ENCODE results near the gene TRMT6. TPM values are rescaled to one million over a fixed set of nuclear protein-coding genes. Genes with fewer than 3 reads are reported as not detected.

The TRMT6 gene, protein sequence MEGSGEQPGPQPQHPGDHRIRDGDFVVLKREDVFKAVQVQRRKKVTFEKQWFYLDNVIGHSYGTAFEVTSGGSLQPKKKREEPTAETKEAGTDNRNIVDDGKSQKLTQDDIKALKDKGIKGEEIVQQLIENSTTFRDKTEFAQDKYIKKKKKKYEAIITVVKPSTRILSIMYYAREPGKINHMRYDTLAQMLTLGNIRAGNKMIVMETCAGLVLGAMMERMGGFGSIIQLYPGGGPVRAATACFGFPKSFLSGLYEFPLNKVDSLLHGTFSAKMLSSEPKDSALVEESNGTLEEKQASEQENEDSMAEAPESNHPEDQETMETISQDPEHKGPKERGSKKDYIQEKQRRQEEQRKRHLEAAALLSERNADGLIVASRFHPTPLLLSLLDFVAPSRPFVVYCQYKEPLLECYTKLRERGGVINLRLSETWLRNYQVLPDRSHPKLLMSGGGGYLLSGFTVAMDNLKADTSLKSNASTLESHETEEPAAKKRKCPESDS
- 11.1 and 11.4 TPM in 2 replicates for total RNA-seq
- long read RNA-seq, transcript TRMT6-201 (11 exons, 2,327 nt): major isoform, 12 of 18 reads
- long read RNA-seq, partial matches to known transcripts: 5 of 18 reads
- long read RNA-seq, other reads (novel, unspliced or antisense): 1 of 18 reads

DNA sequence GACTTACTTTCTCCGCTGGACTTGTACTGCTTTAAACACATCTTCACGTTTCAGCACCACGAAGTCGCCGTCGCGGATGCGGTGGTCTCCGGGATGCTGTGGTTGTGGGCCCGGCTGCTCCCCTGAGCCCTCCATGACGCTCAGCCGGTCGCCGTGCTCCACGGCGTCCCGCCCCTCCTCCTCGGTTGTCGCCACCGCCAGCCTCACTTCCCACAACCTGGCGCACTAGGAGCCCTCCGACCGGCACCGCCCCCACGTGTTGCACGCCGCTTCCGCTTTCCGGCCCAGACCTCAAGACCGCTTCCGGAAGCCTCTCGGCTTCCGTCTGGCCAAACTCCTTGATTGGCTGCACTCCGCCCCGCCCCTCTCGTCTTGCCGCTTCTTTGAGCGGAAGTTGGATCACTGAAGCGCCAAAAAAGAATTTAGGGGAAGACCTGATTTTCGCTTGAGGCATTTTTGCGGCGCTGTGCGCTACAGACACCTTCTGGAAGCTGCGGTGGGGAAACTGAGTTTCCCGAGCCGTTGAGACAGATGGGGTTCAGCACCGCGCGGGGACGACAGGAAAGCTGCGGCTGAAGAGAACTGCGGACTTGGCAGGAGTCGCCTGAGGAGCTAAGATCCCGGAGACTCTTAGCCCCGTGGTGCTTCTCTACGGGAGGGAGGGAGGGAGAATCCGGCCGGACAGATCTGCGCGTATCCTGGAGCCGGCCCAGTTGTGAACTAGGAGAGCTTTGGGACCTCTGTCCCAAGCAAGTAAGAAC is at the start of gene TRMT6, which contains the start of gene MCM8:
Gene TRMT6, minus strand, starts transcription at position 263 of the 761 bp plus-strand sequence. Its CDS starts 128 bp downstream, at position 135.
Gene MCM8, plus strand, starts transcription at position 382 of the 761 bp plus-strand sequence. CDS start 1,364 bp downstream, outside the sequence.
- H3K27ac Mint-ChIP-seq (ENCODE audit: unreplicated experiment): peak within 1 kb of the TSS; percentile 95
- peak; percentile 95 for DNase-seq (ENCODE audit: extremely low spot score, unreplicated experiment)
- H3K4me3 Mint-ChIP-seq (ENCODE audit: unreplicated experiment): peak within 1 kb of the TSS; percentile 99
- TF ChIP-seq, protein P1, sequence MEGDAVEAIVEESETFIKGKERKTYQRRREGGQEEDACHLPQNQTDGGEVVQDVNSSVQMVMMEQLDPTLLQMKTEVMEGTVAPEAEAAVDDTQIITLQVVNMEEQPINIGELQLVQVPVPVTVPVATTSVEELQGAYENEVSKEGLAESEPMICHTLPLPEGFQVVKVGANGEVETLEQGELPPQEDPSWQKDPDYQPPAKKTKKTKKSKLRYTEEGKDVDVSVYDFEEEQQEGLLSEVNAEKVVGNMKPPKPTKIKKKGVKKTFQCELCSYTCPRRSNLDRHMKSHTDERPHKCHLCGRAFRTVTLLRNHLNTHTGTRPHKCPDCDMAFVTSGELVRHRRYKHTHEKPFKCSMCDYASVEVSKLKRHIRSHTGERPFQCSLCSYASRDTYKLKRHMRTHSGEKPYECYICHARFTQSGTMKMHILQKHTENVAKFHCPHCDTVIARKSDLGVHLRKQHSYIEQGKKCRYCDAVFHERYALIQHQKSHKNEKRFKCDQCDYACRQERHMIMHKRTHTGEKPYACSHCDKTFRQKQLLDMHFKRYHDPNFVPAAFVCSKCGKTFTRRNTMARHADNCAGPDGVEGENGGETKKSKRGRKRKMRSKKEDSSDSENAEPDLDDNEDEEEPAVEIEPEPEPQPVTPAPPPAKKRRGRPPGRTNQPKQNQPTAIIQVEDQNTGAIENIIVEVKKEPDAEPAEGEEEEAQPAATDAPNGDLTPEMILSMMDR (IDR thresholded peaks at IDR 0.05): peak; percentile 9
- H3K4me1 Mint-ChIP-seq (ENCODE audit: unreplicated experiment): peaks cover 28% of the 10 kb centered on the region
- H3K27me3 Mint-ChIP-seq (ENCODE audit: unreplicated experiment): no peaks in the 10 kb centered on the region
- H3K9me3 Mint-ChIP-seq (ENCODE audit: unreplicated experiment): no peaks in the 10 kb centered on the region
- peaks cover 6% of the 10 kb centered on the region for H3K36me3 Mint-ChIP-seq (ENCODE audit: unreplicated experiment)

DNA sequence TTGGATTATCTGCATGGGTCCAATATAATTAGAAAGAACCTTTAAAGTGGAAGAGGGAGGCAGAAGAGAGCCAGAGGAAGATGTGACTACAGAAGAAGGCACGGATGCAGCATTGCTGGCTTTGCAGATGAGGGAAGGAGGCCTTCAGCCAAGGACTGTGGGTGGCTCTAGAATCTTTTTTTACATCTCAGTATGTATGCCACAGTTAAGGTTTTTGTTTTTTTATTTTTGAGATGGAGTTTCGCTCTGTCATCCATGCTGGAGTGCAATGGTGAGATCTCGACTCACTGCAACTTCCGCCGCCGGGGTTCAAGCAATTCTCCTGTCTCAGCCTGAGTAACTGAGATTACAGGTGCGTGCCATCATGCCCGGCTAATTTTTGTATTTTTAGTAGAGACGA is 49.5 kb upstream of the TRMT6 start:
- H3K9me3 Mint-ChIP-seq (ENCODE audit: unreplicated experiment): no peaks in the 10 kb centered on the region
- H3K36me3 Mint-ChIP-seq (ENCODE audit: unreplicated experiment): no peaks in the 10 kb centered on the region
- H3K4me1 Mint-ChIP-seq (ENCODE audit: unreplicated experiment): peaks cover 2% of the 10 kb centered on the region
- TF ChIP-seq, protein P1 (IDR thresholded peaks at IDR 0.05): no peak
- no peak for DNase-seq (ENCODE audit: extremely low spot score, unreplicated experiment)
- no peaks in the 10 kb centered on the region for H3K27me3 Mint-ChIP-seq (ENCODE audit: unreplicated experiment)
- H3K4me3 Mint-ChIP-seq (ENCODE audit: unreplicated experiment): no peak overlapping the region
- no peak overlapping the region for H3K27ac Mint-ChIP-seq (ENCODE audit: unreplicated experiment)

DNA sequence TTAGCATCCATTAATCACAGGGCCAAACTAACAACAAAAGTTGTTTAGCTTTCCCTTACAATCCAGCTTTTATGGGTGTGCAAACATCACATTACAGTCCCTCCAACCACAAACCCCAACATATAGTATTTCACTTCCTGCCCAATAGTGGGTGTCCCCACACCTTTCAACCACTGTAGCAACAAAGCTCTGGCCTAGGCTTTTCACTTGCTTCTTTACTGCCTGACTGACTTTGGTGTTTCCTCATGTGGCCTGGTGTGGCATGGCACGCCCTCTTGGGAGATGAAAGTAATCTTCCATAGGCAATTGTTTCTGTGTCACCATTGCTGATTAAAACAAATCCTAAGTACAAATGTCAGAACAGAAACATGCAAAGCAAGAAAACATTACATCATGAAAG is 46.4 kb upstream of the TRMT6 start:
- H3K4me3 Mint-ChIP-seq (ENCODE audit: unreplicated experiment): no peak overlapping the region
- TF ChIP-seq, protein P1 (IDR thresholded peaks at IDR 0.05): no peak

DNA sequence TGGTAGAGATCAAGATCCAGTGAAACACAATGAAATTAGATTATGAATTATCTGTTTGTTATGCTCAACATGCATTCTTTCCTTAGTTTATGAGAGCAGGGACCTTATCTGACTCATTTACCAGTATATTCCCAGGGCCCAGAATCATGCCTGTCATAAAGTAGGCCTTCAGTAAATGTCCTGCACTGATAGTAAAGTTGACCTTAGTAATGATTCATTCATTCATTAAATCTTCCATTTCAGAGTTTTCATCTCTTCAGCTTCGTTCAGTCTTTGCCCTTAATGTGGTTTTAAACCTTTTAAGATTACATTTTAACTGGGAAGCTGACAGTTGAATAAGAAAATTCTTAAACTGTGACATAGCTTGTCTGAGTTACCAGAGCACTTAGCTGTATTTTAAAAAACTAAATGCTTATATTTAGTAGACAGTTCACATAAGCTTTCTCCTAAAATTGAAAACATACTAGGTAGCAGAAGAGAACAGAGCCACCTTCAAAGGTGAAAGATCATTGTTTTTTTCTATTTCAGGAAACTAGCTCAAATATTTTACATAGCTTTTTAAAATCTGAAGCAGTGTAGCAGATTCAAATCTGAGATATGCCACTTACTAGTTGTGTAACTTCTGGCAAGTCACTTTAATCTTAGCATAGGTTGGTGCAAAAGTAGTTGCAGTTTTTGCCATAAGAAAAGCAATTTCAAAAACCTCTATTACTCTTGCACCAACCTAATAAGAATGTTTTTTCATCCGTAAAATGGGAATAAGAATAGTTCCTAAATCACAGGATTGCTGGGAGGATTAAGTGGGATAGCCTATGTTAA is 41.5 kb upstream of the TRMT6 start:
- no peak overlapping the region for H3K4me3 Mint-ChIP-seq (ENCODE audit: unreplicated experiment)
- peaks cover 8% of the 10 kb centered on the region for H3K36me3 Mint-ChIP-seq (ENCODE audit: unreplicated experiment)
- H3K9me3 Mint-ChIP-seq (ENCODE audit: unreplicated experiment): no peaks in the 10 kb centered on the region
- no peak for DNase-seq (ENCODE audit: extremely low spot score, unreplicated experiment)
- TF ChIP-seq, protein P1 (IDR thresholded peaks at IDR 0.05): no peak
- no peaks in the 10 kb centered on the region for H3K4me1 Mint-ChIP-seq (ENCODE audit: unreplicated experiment)
- no peak overlapping the region for H3K27ac Mint-ChIP-seq (ENCODE audit: unreplicated experiment)
- H3K27me3 Mint-ChIP-seq (ENCODE audit: unreplicated experiment): no peaks in the 10 kb centered on the region

More for the DNA sequence above, 46.4 kb upstream of the TRMT6 start:
- Mint-ChIP-seq H3K36me3 (ENCODE audit: unreplicated experiment) (no peaks in the 10 kb centered on the region), H3K9me3 (ENCODE audit: unreplicated experiment) (no peaks in the 10 kb centered on the region), H3K4me1 (ENCODE audit: unreplicated experiment) (no peaks in the 10 kb centered on the region), H3K27ac (ENCODE audit: unreplicated experiment) (no peak overlapping the region), H3K27me3 (ENCODE audit: unreplicated experiment) (no peaks in the 10 kb centered on the region)
- DNase-seq (ENCODE audit: extremely low spot score, unreplicated experiment): no peak
